OCI-M2 (cell line): ENCODE measurements around the gene THAP8.

ENCODE experiments used
- DNase-seq: peaks from one replicate; lab custom pipeline; 2025; ENCODE audit not compliant: unreplicated experiment; lab: John Stamatoyannopoulos, UW

The THAP8 gene

GRCh38 chr19:36030264-36031148 lies 23.6 kb downstream of the THAP8 start:
- no peak for DNase-seq

GRCh38 chr19:36028313-36029041 lies 25.6 kb downstream of the THAP8 start:
- no peak for DNase-seq

- no peak for DNase-seq
Measured at GRCh38 chr19:36027696-36028095, 26.4 kb downstream of the THAP8 start.

- no peak for DNase-seq
Measured at GRCh38 chr19:36026091-36026876, 27.8 kb downstream of the THAP8 start.

- no peak for DNase-seq
Measured at GRCh38 chr19:36025541-36025940, 28.5 kb downstream of the THAP8 start.

- DNase-seq = no peak
Measured at GRCh38 chr19:36023432-36023831, 30.7 kb downstream of the THAP8 start.

- DNase-seq = no peak
Measured at GRCh38 chr19:36019061-36019670, 34.9 kb downstream of the THAP8 start.

- peak; percentile 100 for DNase-seq
Measured at GRCh38 chr19:36014012-36014924, 39.8 kb downstream of the THAP8 start, which contains the start of gene ALKBH6. Gene ALKBH6, minus strand, starts transcription at chr19:36014213. Its CDS starts 816 bp downstream, at chr19:36013397.

- DNase-seq = no peak
Measured at GRCh38 chr19:36013280-36014011, 40.6 kb downstream of the THAP8 start.

- DNase-seq = no peak
Measured at GRCh38 chr19:36010402-36010801, 43.7 kb downstream of the THAP8 start.

- no peak for DNase-seq
Measured at GRCh38 chr19:36009633-36010379, 44.3 kb downstream of the THAP8 start.

GRCh38 chr19:36009220-36009619 lies 44.9 kb downstream of the THAP8 start:
- no peak for DNase-seq

- DNase-seq = no peak
Measured at GRCh38 chr19:36008336-36008978, 45.6 kb downstream of the THAP8 start, which contains the start of gene SYNE4. Gene SYNE4, minus strand, starts transcription at chr19:36008813. Its CDS starts 132 bp downstream, at chr19:36008681.

- no peak for DNase-seq
Measured at GRCh38 chr19:36006955-36007354, 47.1 kb downstream of the THAP8 start.

GRCh38 chr19:36003284-36003683 lies 50.8 kb downstream of the THAP8 start:
- DNase-seq = no peak

- no peak for DNase-seq
Measured at GRCh38 chr19:36001605-36002004, 52.5 kb downstream of the THAP8 start.

- no peak for DNase-seq
Measured at GRCh38 chr19:35996777-35997176, 57.3 kb downstream of the THAP8 start.
